IPS DF 6.9 (cell line): Measurements from ENCODE around the gene CUL5.

ENCODE experiments used
- DNase-seq: peaks from one replicate; pipeline ENCODE4 v3.0.0-alpha.2; 2013; ENCODE audit warnings: low read depth, low spot score
- H3K27ac ChIP-seq: one replicate; pipeline ENCODE4 v1.5.1; 2013; ENCODE audit warnings: low read length, control low read depth
- H3K27me3 ChIP-seq: 2 replicates; pipeline ENCODE4 v1.6.1; 2013; ENCODE audit warnings: mild to moderate bottlenecking, low read length; ENCODE audit not compliant: control insufficient read depth, insufficient read depth
- H3K36me3 ChIP-seq: 2 replicates; pipeline ENCODE4 v1.6.1; 2013; ENCODE audit warnings: low read length; ENCODE audit not compliant: control insufficient read depth, insufficient read depth
- H3K4me1 ChIP-seq: 2 replicates; pipeline ENCODE4 v1.6.1; 2013; ENCODE audit warnings: low read length; ENCODE audit not compliant: control insufficient read depth, insufficient read depth
- H3K4me3 ChIP-seq: 2 replicates; pipeline ENCODE4 v1.5.1; 2013; ENCODE audit warnings: mild to moderate bottlenecking, low read length
- H3K9me3 ChIP-seq: 2 replicates; pipeline ENCODE4 v1.6.1; 2013; ENCODE audit warnings: low read length, inconsistent platforms; ENCODE audit not compliant: control insufficient read depth, insufficient read depth
- WGBS: extraction: QIAGEN DNeasy Blood & Tissue Kit; methylation state at CpG from one replicate; pipeline ENCODE4 v1.1.7; 2013; ENCODE audit warnings: mixed read lengths, missing lambda C conversion rate; ENCODE audit not compliant: insufficient read length, insufficient coverage; 5-methylcytosine and 5-hydroxymethylcytosine counted together

Gene CUL5

GRCh38 chr11:108135845-108136544 lies 127.3 kb downstream of the CUL5 start:
- no peak overlapping the region for H3K27ac ChIP-seq

GRCh38 chr11:108137212-108137611 lies 128.5 kb downstream of the CUL5 start:
- H3K36me3 ChIP-seq, result peaks cover under 1% of the 10 kb centered on the region; the same call in 1 of the 2 replicates
- whole genome bisulfite sequencing, result no CpG with 5 or more reads among the region's 1 CpG

More at GRCh38 chr11:108135845-108136544, 127.3 kb downstream of the CUL5 start:
- Histone ChIP-seq H3K4me1 (no peaks in the 10 kb centered on the region), H3K27me3 (no peaks in the 10 kb centered on the region), H3K36me3 (no peaks in the 10 kb centered on the region), H3K4me3 (no peak overlapping the region), H3K9me3 (no peaks in the 10 kb centered on the region)
- no CpG with 5 or more reads among the region's 2 CpGs for WGBS
- no peak for DNase-seq

DNA sequence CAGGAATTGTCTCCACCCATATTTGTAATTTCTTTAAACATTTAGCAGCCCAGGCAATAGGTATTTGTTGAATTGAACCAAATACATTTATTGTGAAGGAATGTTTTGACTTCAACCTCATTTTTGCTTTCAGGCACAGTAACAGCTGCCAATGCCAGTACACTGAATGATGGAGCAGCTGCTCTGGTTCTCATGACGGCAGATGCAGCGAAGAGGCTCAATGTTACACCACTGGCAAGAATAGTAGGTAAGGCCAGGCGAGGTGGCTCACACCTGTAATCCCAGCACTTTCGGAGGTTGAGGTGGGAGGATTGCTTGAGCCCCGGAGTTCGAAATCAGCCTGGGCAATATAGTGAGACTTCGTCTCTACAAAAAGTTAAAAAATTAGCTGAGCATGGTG lies 133.6 kb downstream of the CUL5 start:
- H3K4me3 ChIP-seq, result no peak overlapping the region
- no peaks in the 10 kb centered on the region for H3K9me3 ChIP-seq
- WGBS, result no CpG with 5 or more reads among the region's 7 CpGs
- no peak for DNase-seq
- H3K4me1 ChIP-seq, result no peaks in the 10 kb centered on the region
- no peak overlapping the region for H3K27ac ChIP-seq
- no peaks in the 10 kb centered on the region for H3K27me3 ChIP-seq
- peaks cover 5% of the 10 kb centered on the region; the same call in 1 of the 2 replicates for H3K36me3 ChIP-seq

More at GRCh38 chr11:108137212-108137611, 128.5 kb downstream of the CUL5 start:
- H3K27ac ChIP-seq, result no peak overlapping the region
- no peaks in the 10 kb centered on the region for H3K4me1 ChIP-seq
- DNase-seq, result no peak
- H3K4me3 ChIP-seq, result no peak overlapping the region
- H3K27me3 ChIP-seq, result no peaks in the 10 kb centered on the region
- no peaks in the 10 kb centered on the region for H3K9me3 ChIP-seq

GRCh38 chr11:108144615-108145014 lies 135.9 kb downstream of the CUL5 start:
- Histone ChIP-seq H3K4me3 (no peak overlapping the region), H3K4me1 (no peaks in the 10 kb centered on the region), H3K9me3 (no peaks in the 10 kb centered on the region), H3K36me3 (peaks cover 7% of the 10 kb centered on the region; the same call in 1 of the 2 replicates), H3K27me3 (no peaks in the 10 kb centered on the region), H3K27ac (no peak overlapping the region)
- no CpG with 5 or more reads among the region's 3 CpGs for WGBS
- no peak for DNase-seq

DNA sequence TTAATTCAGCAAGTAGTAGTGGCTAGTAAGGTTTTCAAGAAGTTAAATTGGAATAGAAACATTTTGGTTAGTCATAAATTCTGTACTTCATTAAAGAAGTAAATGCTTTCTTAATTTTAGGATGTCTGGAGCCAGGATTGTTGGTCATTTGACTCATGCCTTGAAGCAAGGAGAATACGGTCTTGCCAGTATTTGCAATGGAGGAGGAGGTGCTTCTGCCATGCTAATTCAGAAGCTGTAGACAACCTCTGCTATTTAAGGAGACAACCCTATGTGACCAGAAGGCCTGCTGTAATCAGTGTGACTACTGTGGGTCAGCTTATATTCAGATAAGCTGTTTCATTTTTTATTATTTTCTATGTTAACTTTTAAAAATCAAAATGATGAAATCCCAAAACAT lies 138.5 kb downstream of the CUL5 start:
- no CpG with 5 or more reads among the region's 1 CpG for WGBS
- no peak for DNase-seq
- Histone ChIP-seq H3K27me3 (no peaks in the 10 kb centered on the region), H3K4me1 (no peaks in the 10 kb centered on the region), H3K4me3 (no peak overlapping the region), H3K36me3 (peaks cover 10% of the 10 kb centered on the region; the same call in 1 of the 2 replicates), H3K27ac (no peak overlapping the region), H3K9me3 (no peaks in the 10 kb centered on the region)

GRCh38 chr11:108148556-108148955 lies 139.9 kb downstream of the CUL5 start:
- Histone ChIP-seq H3K4me1 (no peaks in the 10 kb centered on the region), H3K27me3 (no peaks in the 10 kb centered on the region), H3K9me3 (no peaks in the 10 kb centered on the region), H3K36me3 (peaks cover 8% of the 10 kb centered on the region; the same call in 1 of the 2 replicates), H3K27ac (no peak overlapping the region), H3K4me3 (no peak overlapping the region)
- WGBS, result no CpG with 5 or more reads among the region's 3 CpGs
- no peak for DNase-seq

DNA sequence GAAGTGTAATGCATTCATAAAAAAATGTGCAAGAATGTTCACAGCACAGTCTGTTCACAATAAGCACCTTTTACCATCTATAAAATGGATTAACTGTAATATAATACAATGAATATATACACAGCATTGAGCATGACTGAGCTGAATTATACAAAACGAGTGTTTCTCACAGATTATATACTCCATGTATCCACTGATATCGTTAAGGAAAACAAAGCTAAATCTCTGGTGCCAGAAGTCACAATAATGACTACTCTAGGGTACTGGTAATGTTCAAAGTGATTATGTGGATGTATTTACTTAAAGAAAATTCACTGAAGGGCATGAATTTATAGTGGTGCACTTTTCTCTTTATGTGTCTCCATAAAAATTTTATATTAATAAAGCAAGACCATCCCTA lies 145.9 kb downstream of the CUL5 start:
- H3K36me3 ChIP-seq, result peaks cover 3% of the 10 kb centered on the region; the same call in 1 of the 2 replicates
- no peaks in the 10 kb centered on the region for H3K9me3 ChIP-seq
- no CpG with 5 or more reads among the region's 2 CpGs for WGBS
- no peak overlapping the region for H3K27ac ChIP-seq
- H3K4me3 ChIP-seq, result no peak overlapping the region
- DNase-seq, result no peak
- no peaks in the 10 kb centered on the region for H3K4me1 ChIP-seq
- H3K27me3 ChIP-seq, result no peaks in the 10 kb centered on the region
